A673 (cell line): ENCODE data around the gene NR2F1. TPM values are rescaled to one million over a fixed set of nuclear protein-coding genes. Genes with fewer than 3 reads are reported as not detected.

Experiments used
- BruUV-seq: library from RNA; stranded (reverse); fragments of 400-500 nt; replicated peaks from 2 replicates; lab custom pipeline; 2021; lab: Mats Ljungman, UMichigan
- CTCF ChIA-PET: fragments of 300-600 bp; sonication (Branson Sonifier 250); formaldehyde crosslinking; loops from one replicate; lab custom pipeline; 2022; ENCODE audit warnings: antibody characterized with exemption; lab: Charles Lee
- POLR2A ChIA-PET: fragments of 300-600 bp; sonication (Branson Sonifier 250); formaldehyde crosslinking; loops from one replicate; lab custom pipeline; 2022; ENCODE audit warnings: antibody characterized with exemption; ENCODE audit not compliant: low non-redundant PET; lab: Charles Lee
- DNase-seq: peaks from one replicate; pipeline ENCODE4 v3.0.0-alpha.2; 2015; ENCODE audit warnings: low spot score
- H3K27ac ChIP-seq: fragments of 200-600 bp; sonication (generic); 2 replicates; pipeline ENCODE4 v1.5.1; 2016; ENCODE audit warnings: mixed run types, low read depth, mild to moderate bottlenecking, mixed read lengths, antibody characterized with exemption, low read length; ENCODE audit not compliant: poor library complexity, severe bottlenecking
- H3K27me3 ChIP-seq: fragments of 200-600 bp; sonication (generic); replicated peaks from 2 replicates; pipeline ENCODE4 v1.6.1; 2017; ENCODE audit warnings: mixed run types, low read depth, mild to moderate bottlenecking, mixed read lengths, antibody characterized with exemption, low read length; ENCODE audit not compliant: insufficient read depth, poor library complexity
- H3K36me3 ChIP-seq: fragments of 200-600 bp; sonication (generic); 2 replicates; pipeline ENCODE4 v1.6.1; 2016; ENCODE audit warnings: mixed run types, mild to moderate bottlenecking, mixed read lengths, antibody characterized with exemption, low read length; ENCODE audit not compliant: insufficient read depth, poor library complexity, severe bottlenecking
- H3K4me1 ChIP-seq: fragments of 200-600 bp; sonication (generic); 2 replicates; pipeline ENCODE4 v1.6.1; 2017; ENCODE audit warnings: mixed run types, mild to moderate bottlenecking, mixed read lengths, antibody characterized with exemption, low read length; ENCODE audit not compliant: insufficient read depth, poor library complexity, severe bottlenecking
- H3K4me3 ChIP-seq: fragments of 200-600 bp; sonication (generic); 2 replicates; pipeline ENCODE4 v1.5.1; 2016; ENCODE audit warnings: low read depth, mixed run types, mild to moderate bottlenecking, mixed read lengths, low read length; ENCODE audit not compliant: poor library complexity, severe bottlenecking
- H3K9me3 ChIP-seq: fragments of 200-600 bp; sonication (generic); 2 replicates; pipeline ENCODE4 v1.6.1; 2016; ENCODE audit warnings: mixed run types, low read depth, mild to moderate bottlenecking, mixed read lengths, antibody characterized with exemption, low read length; ENCODE audit not compliant: poor library complexity, severe bottlenecking
- CTCF ChIP-seq: fragments of 300-800, 200-600 bp; sonication (generic); conservative IDR thresholded peaks from 2 replicates; pipeline ENCODE4 v1.5.1; 2017; ENCODE audit warnings: low read depth, mild to moderate bottlenecking, antibody characterized with exemption, low read length, moderate library complexity, mixed read lengths
- EZH2 ChIP-seq: fragments of 200-600 bp; sonication (generic); IDR thresholded peaks from 2 replicates; pipeline ENCODE4 v1.6.1; 2017; ENCODE audit warnings: borderline replicate concordance, low read depth, mild to moderate bottlenecking, mixed read lengths, antibody characterized with exemption, low read length; ENCODE audit not compliant: poor library complexity, severe bottlenecking
- intact Hi-C: fragments of 100-400 bp; cut with micrococcal nuclease; formaldehyde crosslinking; loops from one replicate; pipeline ENCODE4 v1.10.0; 2022; ENCODE audit not compliant: unreplicated experiment
- total RNA-seq: library from RNA; stranded (reverse); gene quantifications from 2 replicates; pipeline ENCODE4 v1.2.3, GENCODE V29; 2021

Gene NR2F1
- total RNA-seq, 1 experiment from 2014 or later, result 3.0 TPM

- POLR2A ChIA-PET, result no interaction called here
- BruUV-seq, result no TSS peak
These were observed 1.6 kb downstream of the NR2F1 start for GRCh38 chr5:93584596-93585040.

DNA sequence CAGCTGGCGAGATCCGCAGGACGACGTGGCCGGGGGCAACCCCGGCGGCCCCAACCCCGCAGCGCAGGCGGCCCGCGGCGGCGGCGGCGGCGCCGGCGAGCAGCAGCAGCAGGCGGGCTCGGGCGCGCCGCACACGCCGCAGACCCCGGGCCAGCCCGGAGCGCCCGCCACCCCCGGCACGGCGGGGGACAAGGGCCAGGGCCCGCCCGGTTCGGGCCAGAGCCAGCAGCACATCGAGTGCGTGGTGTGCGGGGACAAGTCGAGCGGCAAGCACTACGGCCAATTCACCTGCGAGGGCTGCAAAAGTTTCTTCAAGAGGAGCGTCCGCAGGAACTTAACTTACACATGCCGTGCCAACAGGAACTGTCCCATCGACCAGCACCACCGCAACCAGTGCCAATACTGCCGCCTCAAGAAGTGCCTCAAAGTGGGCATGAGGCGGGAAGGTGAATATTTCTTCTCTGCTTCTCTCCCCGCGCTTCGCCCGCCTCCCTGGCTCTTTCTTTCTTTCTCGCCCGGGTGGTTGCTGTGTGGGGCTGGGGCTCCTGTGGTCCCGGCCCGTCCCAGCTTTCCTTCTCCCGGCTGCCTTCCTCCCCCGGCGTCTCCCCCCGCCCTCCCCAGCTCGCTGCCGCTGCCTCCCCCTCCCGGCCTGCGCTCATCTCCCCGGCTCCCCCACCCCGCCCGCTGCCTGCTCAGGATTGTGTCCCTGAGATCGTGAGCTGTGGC is 2.2 kb downstream of the NR2F1 start:
- no peak overlapping the region for H3K27ac ChIP-seq
- H3K4me1 ChIP-seq, result peaks cover 8% of the 10 kb centered on the region
- H3K36me3 ChIP-seq, result no peaks in the 10 kb centered on the region
- ChIA-PET CTCF (no interaction called here), POLR2A (interaction anchor here (0.7 kb wide), 1 partner anchor 434 kb away, joined by 9 read pairs; no protein-coding TSS in a partner anchor)
- no TSS peak for BruUV-seq
- TF ChIP-seq CTCF (no peak), EZH2 (no peak)
- intact Hi-C loops, result loop anchor here (10.0 kb wide), 1 partner anchor 1940 kb away; no protein-coding TSS in a partner anchor
- peak overlapping the region; percentile 57 for H3K4me3 ChIP-seq
- peak; percentile 25 for DNase-seq
- peaks cover 10% of the 10 kb centered on the region for H3K27me3 ChIP-seq
- H3K9me3 ChIP-seq, result no peaks in the 10 kb centered on the region

More at GRCh38 chr5:93584596-93585040, 1.6 kb downstream of the NR2F1 start:
- TF ChIP-seq CTCF, result no peak
- no peak for TF ChIP-seq EZH2
- DNase-seq, result no peak
- intact Hi-C loops, result loop anchor here (5.0 to 10.0 kb wide), 2 partner anchors 492 to 1940 kb away; no protein-coding TSS in a partner anchor
- Histone ChIP-seq H3K36me3 (no peaks in the 10 kb centered on the region), H3K9me3 (no peaks in the 10 kb centered on the region), H3K4me1 (peaks cover 8% of the 10 kb centered on the region), H3K27ac (no peak overlapping the region), H3K27me3 (peaks cover 10% of the 10 kb centered on the region), H3K4me3 (peak overlapping the region; percentile 57)
- CTCF ChIA-PET, result interaction anchor here (0.6 kb wide), 1 partner anchor 1016 kb away, joined by 5 read pairs; no protein-coding TSS in a partner anchor

GRCh38 chr5:93585767-93586385 is 2.9 kb downstream of the NR2F1 start:
- POLR2A ChIA-PET, result interaction anchor here (0.7 kb wide), 1 partner anchor 434 kb away, joined by 9 read pairs; no protein-coding TSS in a partner anchor

More at GRCh38 chr5:93585767-93586385, 2.9 kb downstream of the NR2F1 start:
- CTCF ChIA-PET, result no interaction called here
- no TSS peak for BruUV-seq
- Histone ChIP-seq H3K4me1 (peaks cover 8% of the 10 kb centered on the region), H3K36me3 (no peaks in the 10 kb centered on the region), H3K9me3 (no peaks in the 10 kb centered on the region), H3K27ac (no peak overlapping the region), H3K27me3 (peaks cover 10% of the 10 kb centered on the region), H3K4me3 (peak overlapping the region; percentile 57)
- TF ChIP-seq CTCF, result no peak
- no peak for TF ChIP-seq EZH2
- DNase-seq, result no peak
- intact Hi-C loops, result loop anchor here (10.0 kb wide), 1 partner anchor 1941 kb away; no protein-coding TSS in a partner anchor
